K562 (cell line): Measurements from ENCODE around the gene PEF1. TPM values are rescaled to one million over a fixed set of nuclear protein-coding genes. Genes with fewer than 3 reads are reported as not detected.

Experiments
- ATAC-seq: fragments of 200-7000 bp; cut with Tn5 transposase; 3 replicates; pipeline ENCODE4 v1.9.1; 2020; ENCODE audit warnings: moderate library complexity
- BruUV-seq: library from RNA; stranded (reverse); fragments of 400-500 nt; replicated peaks from 2 replicates; lab custom pipeline; 2021; lab: Mats Ljungman, UMichigan
- CTCF ChIA-PET: fragments of 300-600 bp; formaldehyde crosslinking; extraction: SDS; loops from one replicate; lab custom pipeline; 2021; ENCODE audit warnings: low intra/inter-chr PET ratio; lab: Yijun Ruan, JAX
- POLR2A ChIA-PET: fragments of 300-600, 350-650 bp; sonication (Branson Sonifier 250); formaldehyde crosslinking; extraction: SDS; loops from one replicate; lab custom pipeline; 2021; ENCODE audit warnings: antibody characterized with exemption, inconsistent platforms; lab: Yijun Ruan, JAX
- DNase-seq, 4 experiments: peaks; one replicate each; pipeline versions ENCODE4 v3.0.0 to v3.0.0-alpha.2; 2011 to 2018; ENCODE audit warnings: low spot score in 3 of 4, mixed read lengths in 3 of 4; ENCODE audit errors: extremely low read depth in 1 of 4
- FAIRE-seq: peaks from 2 replicates; lab custom pipeline; 2011; peaks lifted over from hg19 to GRCh38; lab: Jason Lieb, UNC
- H2AFZ ChIP-seq: 2 replicates; pipeline ENCODE4 v1.6.0; 2011; ENCODE audit warnings: low read depth, low read length, control low read depth, inconsistent platforms
- H3K27ac ChIP-seq: fragments of 200-600 bp; 3 replicates; pipeline ENCODE4 v1.8.0; 2011; ENCODE audit warnings: low read depth, mild to moderate bottlenecking, control low read depth, inconsistent platforms, low read length, moderate library complexity, mixed read lengths; ENCODE audit errors: extremely low read depth
- H3K27me3 ChIP-seq, 2 experiments: fragments of 300-600 bp in 1 of 2; 2 replicates in 1 of 2; 3 replicates in 1 of 2; pipeline versions ENCODE4 v1.6.0 to v1.8.0; 2011; ENCODE audit warnings: inconsistent platforms in 2 of 2, low read length in 2 of 2, mild to moderate bottlenecking in 1 of 2, mixed read lengths in 1 of 2, moderate library complexity in 1 of 2; ENCODE audit not compliant: control insufficient read depth in 2 of 2, insufficient read depth in 2 of 2
- H3K36me3 ChIP-seq: fragments of 300-600 bp; 3 replicates; pipeline ENCODE4 v1.8.0; 2011; ENCODE audit warnings: mild to moderate bottlenecking, low read length, inconsistent platforms; ENCODE audit not compliant: control insufficient read depth, insufficient read depth
- H3K4me1 ChIP-seq, 2 experiments: fragments of 200-600 bp in 1 of 2; replicated peaks in 1 of 2; 2 replicates in 1 of 2; 3 replicates in 1 of 2; pipeline versions ENCODE4 v1.5.1 to v1.8.0; 2011; ENCODE audit warnings: inconsistent platforms in 2 of 2, low read length in 2 of 2, mild to moderate bottlenecking in 1 of 2, mixed read lengths in 1 of 2, moderate library complexity in 1 of 2; ENCODE audit not compliant: control insufficient read depth in 2 of 2, insufficient read depth in 2 of 2
- H3K4me2 ChIP-seq: 2 replicates; pipeline ENCODE4 v1.6.1; 2011; ENCODE audit warnings: low read length, control low read depth, inconsistent platforms, mixed read lengths; ENCODE audit not compliant: insufficient read depth
- H3K4me3 ChIP-seq: fragments of 200-600 bp; sonication (generic), shearing (Covaris generic); 2 replicates; pipeline ENCODE4 v1.5.1; 2016; ENCODE audit warnings: control low read depth, inconsistent platforms
- H3K79me2 ChIP-seq: fragments of 200-600 bp; 3 replicates; pipeline ENCODE4 v1.8.0; 2011; ENCODE audit warnings: low read length, inconsistent platforms; ENCODE audit not compliant: control insufficient read depth, insufficient read depth
- H3K9ac ChIP-seq, 2 experiments: 2 replicates each; pipeline versions ENCODE4 v1.6.0 to v1.6.1; 2011; ENCODE audit warnings: low read depth in 2 of 2, low read length in 2 of 2, control low read depth in 1 of 2, inconsistent platforms in 1 of 2, mild to moderate bottlenecking in 1 of 2, mixed read lengths in 1 of 2; ENCODE audit not compliant: insufficient read depth in 1 of 2
- H3K9me1 ChIP-seq: one replicate; pipeline ENCODE4 v1.6.0; 2011; ENCODE audit warnings: inconsistent platforms, mild to moderate bottlenecking, low read length, moderate library complexity; ENCODE audit not compliant: control insufficient read depth, insufficient read depth
- H3K9me3 ChIP-seq: replicated peaks from 2 replicates; pipeline ENCODE4 v1.5.1; 2011; ENCODE audit warnings: low read depth, low read length, inconsistent platforms; ENCODE audit not compliant: control insufficient read depth, insufficient read depth
- H4K20me1 ChIP-seq: replicated peaks from 2 replicates; pipeline ENCODE4 v1.6.1; 2011; ENCODE audit warnings: low read length, inconsistent platforms, mixed read lengths; ENCODE audit not compliant: control insufficient read depth, insufficient read depth
- CEBPG ChIP-seq, 3 experiments: fragments of 200-800 bp in 1 of 3; sonication (Bioruptor generic) in 1 of 3; sonication (generic) in 1 of 3; formaldehyde crosslinking in 1 of 3; IDR thresholded peaks in 2 of 3; conservative IDR thresholded peaks in 1 of 3; 2 replicates each; pipeline versions ENCODE4 v1.6.1 to v1.8.0; 2016 to 2022; ENCODE audit warnings: missing compliant biosample characterization in 2 of 3, missing genetic modification characterization in 2 of 3, mild to moderate bottlenecking in 1 of 3, missing genetic modification reagents in 1 of 3
- EP400 ChIP-seq: fragments of 450-650 bp; IDR thresholded peaks from 2 replicates; pipeline ENCODE4 v1.6.1; 2017; ENCODE audit warnings: antibody characterized with exemption, mild to moderate bottlenecking, moderate library complexity
- GTF2B ChIP-seq: IDR thresholded peaks from 2 replicates; pipeline ENCODE4 v1.6.1; 2011; ENCODE audit not compliant: insufficient read length; ENCODE audit errors: extremely low read depth
- LEF1 ChIP-seq: fragments of 450-650 bp; IDR thresholded peaks from 2 replicates; pipeline ENCODE4 v1.6.1; 2016; ENCODE audit warnings: mild to moderate bottlenecking
- NRF1 ChIP-seq, 2 experiments: fragments of 450-650 bp; IDR thresholded peaks in 1 of 2; conservative IDR thresholded peaks in 1 of 2; 2 replicates each; pipeline ENCODE4 v1.6.1; 2014; ENCODE audit warnings: mild to moderate bottlenecking in 2 of 2
- SMARCC2 ChIP-seq: fragments of 450-650 bp; IDR thresholded peaks from 2 replicates; pipeline ENCODE4 v1.6.1; 2017; ENCODE audit warnings: antibody characterized with exemption, moderate library complexity, mild to moderate bottlenecking, low read depth
- TBL1XR1 ChIP-seq, 2 experiments: IDR thresholded peaks; 2 replicates each; pipeline ENCODE4 v1.6.1; 2012; ENCODE audit warnings: improper control_type of control experiment in 2 of 2, low read length in 2 of 2, mild to moderate bottlenecking in 1 of 2
- TCF7L2 ChIP-seq: fragments of 150-350 bp; IDR thresholded peaks from 2 replicates; pipeline ENCODE4 v1.6.1; 2016; ENCODE audit warnings: low read depth, mild to moderate bottlenecking, low read length, moderate library complexity
- WGBS: fragments of 100-300 bp; shearing (Covaris generic); methylation state at CpG from one replicate; pipeline ENCODE4 v1.1.6; 2016; ENCODE audit warnings: low coverage, mixed read lengths; ENCODE audit not compliant: insufficient coverage; ENCODE audit errors: missing lambda C conversion rate; 5-methylcytosine and 5-hydroxymethylcytosine counted together
- in situ Hi-C: fragments of 300-500 bp; cut with MboI; formaldehyde crosslinking; loops from 4 replicates; pipeline ENCODE4 v1.15.0; 2018; ENCODE audit warnings: inconsistent platforms, mixed read lengths
- intact Hi-C: fragments of 100-400 bp; cut with micrococcal nuclease; formaldehyde crosslinking; loops from 2 replicates; pipeline ENCODE4 v1.14.2; 2022
- polyA plus RNA-seq, 8 experiments: library from polyadenylated mRNA; depleted of rRNA in 4 of 8; stranded (reverse) in 5 of 8; unstranded in 3 of 8; fragments of >200 nt; fragmentation: Nextera tagmentation in 2 of 8; fragmentation: Illumina TruSeq in 1 of 8; extraction: Ambion mirVana in 2 of 8; extraction: Trizol in 1 of 8; gene quantifications; 2 replicates each; pipeline versions ENCODE4 v1.2.1 to v1.2.3, GENCODE V29; 2011 to 2014; ENCODE audit warnings: inconsistent platforms in 1 of 8, missing spikeins in 1 of 8
- total RNA-seq, 7 experiments: library from RNA; depleted of rRNA in 6 of 7; stranded (reverse); fragments of >200 nt in 6 of 7; fragmentation: Illumina TruSeq in 2 of 7; extraction: Trizol in 2 of 7; gene quantifications; 2 replicates each; pipeline versions ENCODE4 v1.2.1 to v1.2.3, GENCODE V29; 2011 to 2021; ENCODE audit warnings: low replicate concordance in 1 of 7
- TF ChIP-seq, protein P1 (sequence below): sonication (generic); formaldehyde crosslinking; IDR thresholded peaks from 2 replicates; pipeline ENCODE4 v1.8.0; 2022; ENCODE audit warnings: mild to moderate bottlenecking, missing genetic modification reagents
- TF ChIP-seq, protein P2 (sequence below): fragments of 250-450 bp; sonication (Bioruptor Pico); IDR thresholded peaks from 2 replicates; pipeline ENCODE4 v1.6.1; 2021; ENCODE audit warnings: mild to moderate bottlenecking

Gene PEF1
- total and polyA plus RNA-seq, 9 of the 15 experiments (the other 6 are each of a cell fraction or from before 2014, with no cell fraction given), result 26.3 to 95.5 (median 61.9) TPM

GRCh38 chr1:31598980-31599379, 45.7 kb downstream of the PEF1 start:
- H4K20me1 ChIP-seq, result peaks cover 2% of the 10 kb centered on the region
- H3K36me3 ChIP-seq, result no peaks in the 10 kb centered on the region
- peaks cover 6 to 17% of the 10 kb centered on the region in 2 experiments for H3K27me3 ChIP-seq
- H2AFZ ChIP-seq, result no peak overlapping the region
- no peaks in the 10 kb centered on the region for H3K9me1 ChIP-seq
- H3K4me3 ChIP-seq, result no peak overlapping the region
- in situ Hi-C loops, result no loop called here
- no TSS peak for BruUV-seq
- H3K79me2 ChIP-seq, result no peaks in the 10 kb centered on the region
- H3K9ac ChIP-seq, result no peak overlapping the region
- no peak for ATAC-seq
- ChIA-PET CTCF (no interaction called here), POLR2A (no interaction called here)
- intact Hi-C loops, result no loop called here
- no peak for TF ChIP-seq SMARCC2
- TF ChIP-seq NRF1 (conservative IDR thresholded peaks at IDR 0.05 in 1 of 2, IDR thresholded peaks at IDR 0.05 in 1 of 2), result peak; percentile 58 to 64
- TF ChIP-seq LEF1, result no peak
- FAIRE-seq, result no peak
- H3K9me3 ChIP-seq, result no peaks in the 10 kb centered on the region
- no peak for DNase-seq
- WGBS, result 20% methylated on average over 7 of the region's 7 CpGs
- no peaks in the 10 kb centered on the region for H3K4me1 ChIP-seq
- no peak overlapping the region for H3K27ac ChIP-seq
- H3K4me2 ChIP-seq, result no peak overlapping the region

DNA sequence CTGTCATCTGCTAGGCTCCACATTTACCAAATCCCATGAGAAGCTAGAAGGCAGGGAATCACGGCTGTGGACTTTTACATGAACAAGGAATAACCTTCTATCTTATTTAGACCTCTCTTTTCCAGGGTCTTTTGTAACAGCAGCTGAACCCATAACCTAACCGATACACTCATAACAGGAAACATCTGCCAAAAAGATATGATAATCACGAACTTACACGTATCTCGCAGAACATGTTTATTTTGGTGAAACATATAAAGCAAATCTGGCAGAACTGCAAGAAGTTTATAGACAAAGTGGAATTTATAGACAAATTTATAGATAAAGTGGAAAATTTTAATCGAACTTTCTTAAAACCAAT, 48.0 kb downstream of the PEF1 start:
- POLR2A ChIA-PET, result interaction anchor here (0.8 to 1.0 kb wide), 2 partner anchors 11 to 15 kb away, joined by 3 read pairs; no protein-coding TSS in a partner anchor
- no TSS peak for BruUV-seq
- no peaks in the 10 kb centered on the region for H3K4me1 ChIP-seq
- 2% methylated on average over 6 of the region's 6 CpGs for WGBS
- no peak for ATAC-seq
- peaks cover 5% of the 10 kb centered on the region for H4K20me1 ChIP-seq
- H3K9me1 ChIP-seq, result no peaks in the 10 kb centered on the region
- in situ Hi-C loops, result no loop called here
- DNase-seq, result no peak
- no peak overlapping the region for H3K27ac ChIP-seq
- CTCF ChIA-PET, result no interaction called here
- peaks cover 4 to 21% of the 10 kb centered on the region in 2 experiments for H3K27me3 ChIP-seq
- no peaks in the 10 kb centered on the region for H3K9me3 ChIP-seq
- no peaks in the 10 kb centered on the region for H3K36me3 ChIP-seq
- no peak for FAIRE-seq
- no peak overlapping the region for H3K4me3 ChIP-seq
- H2AFZ ChIP-seq, result no peak overlapping the region
- intact Hi-C loops, result no loop called here
- H3K9ac ChIP-seq, result no peak overlapping the region
- H3K4me2 ChIP-seq, result no peak overlapping the region
- no peaks in the 10 kb centered on the region for H3K79me2 ChIP-seq
- no peak for TF ChIP-seq CEBPG (CRISPR knock-in tag; IDR thresholded peaks at IDR 0.05)
- no peak for TF ChIP-seq CEBPG (tag; conservative IDR thresholded peaks at IDR 0.05 in 1 of 2, IDR thresholded peaks at IDR 0.05 in 1 of 2)
- no peak for TF ChIP-seq EP400
- TF ChIP-seq, protein P1, sequence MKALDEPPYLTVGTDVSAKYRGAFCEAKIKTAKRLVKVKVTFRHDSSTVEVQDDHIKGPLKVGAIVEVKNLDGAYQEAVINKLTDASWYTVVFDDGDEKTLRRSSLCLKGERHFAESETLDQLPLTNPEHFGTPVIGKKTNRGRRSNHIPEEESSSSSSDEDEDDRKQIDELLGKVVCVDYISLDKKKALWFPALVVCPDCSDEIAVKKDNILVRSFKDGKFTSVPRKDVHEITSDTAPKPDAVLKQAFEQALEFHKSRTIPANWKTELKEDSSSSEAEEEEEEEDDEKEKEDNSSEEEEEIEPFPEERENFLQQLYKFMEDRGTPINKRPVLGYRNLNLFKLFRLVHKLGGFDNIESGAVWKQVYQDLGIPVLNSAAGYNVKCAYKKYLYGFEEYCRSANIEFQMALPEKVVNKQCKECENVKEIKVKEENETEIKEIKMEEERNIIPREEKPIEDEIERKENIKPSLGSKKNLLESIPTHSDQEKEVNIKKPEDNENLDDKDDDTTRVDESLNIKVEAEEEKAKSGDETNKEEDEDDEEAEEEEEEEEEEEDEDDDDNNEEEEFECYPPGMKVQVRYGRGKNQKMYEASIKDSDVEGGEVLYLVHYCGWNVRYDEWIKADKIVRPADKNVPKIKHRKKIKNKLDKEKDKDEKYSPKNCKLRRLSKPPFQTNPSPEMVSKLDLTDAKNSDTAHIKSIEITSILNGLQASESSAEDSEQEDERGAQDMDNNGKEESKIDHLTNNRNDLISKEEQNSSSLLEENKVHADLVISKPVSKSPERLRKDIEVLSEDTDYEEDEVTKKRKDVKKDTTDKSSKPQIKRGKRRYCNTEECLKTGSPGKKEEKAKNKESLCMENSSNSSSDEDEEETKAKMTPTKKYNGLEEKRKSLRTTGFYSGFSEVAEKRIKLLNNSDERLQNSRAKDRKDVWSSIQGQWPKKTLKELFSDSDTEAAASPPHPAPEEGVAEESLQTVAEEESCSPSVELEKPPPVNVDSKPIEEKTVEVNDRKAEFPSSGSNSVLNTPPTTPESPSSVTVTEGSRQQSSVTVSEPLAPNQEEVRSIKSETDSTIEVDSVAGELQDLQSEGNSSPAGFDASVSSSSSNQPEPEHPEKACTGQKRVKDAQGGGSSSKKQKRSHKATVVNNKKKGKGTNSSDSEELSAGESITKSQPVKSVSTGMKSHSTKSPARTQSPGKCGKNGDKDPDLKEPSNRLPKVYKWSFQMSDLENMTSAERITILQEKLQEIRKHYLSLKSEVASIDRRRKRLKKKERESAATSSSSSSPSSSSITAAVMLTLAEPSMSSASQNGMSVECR (CRISPR knock-in tag), result no peak
- TF ChIP-seq TBL1XR1 (IDR thresholded peaks at IDR 0.05; ENCODE audit: low read length in 2 of 2), result no peak
- no peak for TF ChIP-seq GTF2B
- TF ChIP-seq TCF7L2, result no peak
- TF ChIP-seq, protein P2, sequence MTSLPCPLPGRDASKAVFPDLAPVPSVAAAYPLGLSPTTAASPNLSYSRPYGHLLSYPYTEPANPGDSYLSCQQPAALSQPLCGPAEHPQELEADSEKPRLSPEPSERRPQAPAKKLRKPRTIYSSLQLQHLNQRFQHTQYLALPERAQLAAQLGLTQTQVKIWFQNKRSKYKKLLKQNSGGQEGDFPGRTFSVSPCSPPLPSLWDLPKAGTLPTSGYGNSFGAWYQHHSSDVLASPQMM (CRISPR knock-in tag), result no peak
